Measurements from ENCODE around the gene THAP3.
"Not testable (repeated sequence)": the region's sequence is repeated elsewhere in the genome, so short reads cannot be mapped to it uniquely, and the experiment has no call there.

The THAP3 gene

DNA sequence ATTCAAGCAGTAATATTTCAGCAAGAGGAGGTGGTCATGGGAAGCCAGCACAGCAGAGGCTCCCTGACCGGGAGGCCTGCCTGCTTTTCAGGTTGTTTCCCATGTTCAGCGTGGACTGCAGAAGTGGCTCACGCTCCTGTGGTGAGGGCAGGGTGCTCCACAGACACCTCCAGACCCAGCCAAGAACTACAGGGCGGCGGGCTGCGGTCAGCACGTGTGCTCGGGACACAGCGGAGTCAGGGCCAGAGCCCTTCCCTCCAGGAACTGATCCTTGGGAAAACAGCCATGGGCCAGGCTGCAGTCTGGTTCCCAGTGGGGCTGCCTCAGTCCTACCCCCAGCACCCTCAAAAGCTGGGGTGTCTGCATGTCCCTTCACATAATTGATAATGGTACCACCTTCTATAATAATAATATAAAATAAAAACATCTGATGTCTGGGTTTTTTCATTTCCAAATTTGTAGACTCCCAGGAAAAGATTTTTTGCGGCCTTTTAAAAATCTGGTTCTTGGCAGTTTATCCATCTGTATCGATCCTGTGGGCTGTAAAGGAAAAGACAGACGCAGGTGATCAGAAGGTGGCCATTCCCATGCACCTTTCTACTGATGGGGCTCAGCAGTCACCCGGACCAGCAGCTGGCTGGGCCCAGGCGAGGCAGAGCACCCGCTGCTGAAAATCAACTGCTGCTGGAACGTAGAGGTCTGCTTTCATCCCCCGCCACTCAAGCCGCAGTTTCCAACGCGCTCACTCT lies 10.7 kb downstream of the THAP3 start:
- no peak for DNase-seq (ENCODE audit: low read depth)

DNA sequence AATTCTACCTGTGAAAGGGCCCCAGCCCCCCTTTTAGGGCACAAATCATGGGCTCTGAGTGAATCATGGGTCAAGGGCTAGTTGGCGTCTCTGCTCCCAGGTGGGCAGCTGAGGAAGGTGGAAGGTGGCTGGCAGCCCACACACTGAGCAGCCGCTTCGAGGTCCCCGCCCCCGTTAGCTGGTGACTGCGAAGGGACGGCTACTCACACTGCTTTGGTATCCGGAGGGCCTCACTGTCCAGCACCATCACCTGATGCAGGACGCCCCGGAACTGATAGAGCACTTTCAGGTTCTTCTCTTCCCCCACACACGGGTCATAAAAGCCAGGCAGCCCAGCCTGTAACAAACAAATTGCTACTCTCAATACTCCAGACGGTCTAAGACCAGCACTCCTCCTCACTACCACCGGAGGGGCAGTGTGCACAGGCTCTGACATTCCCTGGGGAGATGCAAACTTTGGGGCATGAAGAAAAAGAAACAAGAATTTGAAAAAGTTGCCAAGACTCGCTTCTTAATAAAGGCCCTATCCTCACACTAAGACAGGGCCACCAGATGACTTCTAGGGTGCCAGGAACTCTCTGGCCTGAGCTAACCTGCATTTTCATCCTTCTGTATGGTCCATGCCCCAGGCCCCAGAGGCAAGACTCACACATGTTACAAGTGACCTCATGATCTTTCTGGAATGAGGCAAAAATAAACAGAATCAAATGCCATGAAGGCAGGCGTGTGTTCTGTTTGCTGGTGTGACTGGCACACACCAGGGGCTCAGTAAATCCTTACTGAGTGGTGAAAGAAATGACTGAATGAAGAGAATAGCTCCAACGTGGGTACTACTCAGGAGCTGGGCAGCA lies 11.5 kb downstream of the THAP3 start:
- no peak for DNase-seq (ENCODE audit: low read depth)

DNA sequence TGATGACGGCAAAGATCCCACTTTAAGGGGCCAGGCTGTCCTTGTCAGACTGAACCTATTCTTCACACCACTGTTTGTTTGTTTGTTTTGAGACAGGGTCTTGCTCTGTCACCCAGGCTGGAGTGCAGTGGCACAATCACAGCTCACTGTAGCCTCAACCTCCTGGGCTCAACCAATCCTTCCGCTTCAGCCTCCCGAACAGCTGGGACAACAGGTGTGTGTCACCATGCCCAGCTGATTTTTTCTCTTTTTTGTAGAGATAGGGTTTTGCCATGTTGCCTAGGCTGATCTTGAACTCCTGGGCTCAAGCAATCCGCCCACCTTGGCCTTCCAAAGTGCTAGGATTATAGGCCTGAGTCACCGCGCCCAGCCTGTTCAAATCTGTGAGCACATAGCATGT lies 12.1 kb downstream of the THAP3 start:
- DNase-seq (ENCODE audit: low read depth): not testable (repeated sequence)

DNA sequence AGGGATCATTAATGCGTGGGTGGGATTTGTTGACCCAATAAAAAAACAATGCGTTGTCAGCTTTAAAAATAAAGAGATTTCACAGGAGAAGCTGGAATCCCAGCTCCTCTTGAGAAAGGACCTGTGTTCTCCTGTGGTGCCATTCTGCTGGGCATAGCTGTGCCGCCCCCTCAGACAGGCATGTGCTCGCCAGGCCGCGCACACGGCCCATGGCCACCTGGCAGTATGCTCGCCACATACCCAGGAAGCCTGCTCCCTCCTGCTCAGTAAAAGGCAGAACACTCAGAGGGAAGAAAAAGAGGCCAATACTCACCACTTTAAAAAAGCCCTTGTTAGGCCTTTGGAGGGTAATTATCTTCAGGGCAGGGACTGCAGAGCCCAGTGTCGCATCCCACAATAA lies 13.1 kb downstream of the THAP3 start:
- no peak for DNase-seq (ENCODE audit: low read depth)

DNA sequence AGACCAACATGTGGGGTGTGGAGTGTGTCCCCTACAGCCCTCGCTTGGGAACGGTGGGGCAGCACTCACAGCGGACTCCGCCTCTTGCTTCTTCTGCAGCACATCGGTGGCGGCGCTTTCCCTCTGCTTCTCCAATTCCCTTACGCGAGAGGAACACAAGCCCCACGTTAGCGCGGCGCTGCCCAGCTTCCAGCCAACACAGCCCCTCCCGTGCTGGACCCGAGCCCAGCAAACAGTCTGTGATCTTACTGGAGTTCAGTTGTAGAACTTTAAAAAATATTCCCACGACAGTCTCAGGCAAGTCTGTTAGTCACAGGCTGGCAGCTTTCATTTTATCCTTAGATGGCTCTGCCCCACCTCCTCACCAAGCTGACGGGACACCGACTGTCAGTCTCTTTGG lies 13.6 kb downstream of the THAP3 start:
- no peak for DNase-seq (ENCODE audit: low read depth)

DNA sequence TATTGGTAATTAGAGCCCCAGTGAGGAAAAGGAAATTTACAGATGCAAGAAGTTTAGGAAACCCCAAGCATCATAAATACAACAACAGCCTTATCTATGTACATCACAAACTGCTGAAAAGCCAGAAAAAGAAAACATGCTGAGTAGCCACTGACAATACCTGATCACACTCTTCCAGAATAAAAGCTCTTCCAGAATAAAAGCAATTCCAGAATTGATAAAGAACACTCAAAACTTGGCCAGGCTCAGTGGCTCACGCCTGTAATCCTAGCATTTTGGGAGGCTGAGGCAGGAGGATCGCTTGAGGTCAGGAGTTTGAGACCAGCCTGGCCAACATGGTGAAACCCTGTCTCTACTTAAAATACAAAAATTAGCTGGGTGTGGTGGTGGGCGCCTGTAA lies 16.2 kb downstream of the THAP3 start:
- DNase-seq (ENCODE audit: low read depth): not testable (repeated sequence)

DNA sequence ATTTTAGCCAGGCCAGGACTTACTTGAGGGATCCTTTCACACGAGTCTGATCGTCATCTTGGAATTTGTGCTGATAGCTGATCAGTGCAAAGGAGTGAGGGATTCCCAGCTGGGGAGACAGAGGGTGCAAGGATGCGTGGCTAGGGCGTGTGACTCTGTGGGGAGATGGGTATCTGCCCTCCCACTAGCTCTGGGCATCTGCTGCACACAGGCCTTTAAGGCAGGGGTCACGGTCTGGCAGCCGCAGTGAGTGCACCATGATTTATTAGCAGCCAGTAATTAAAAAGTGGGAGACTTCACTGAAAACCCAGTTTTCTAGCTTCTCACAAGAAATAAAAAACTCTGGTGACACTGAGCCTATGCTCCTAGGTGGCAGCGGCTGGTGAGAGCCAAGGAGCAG lies 20.4 kb downstream of the THAP3 start:
- DNase-seq (ENCODE audit: low read depth): no peak

DNA sequence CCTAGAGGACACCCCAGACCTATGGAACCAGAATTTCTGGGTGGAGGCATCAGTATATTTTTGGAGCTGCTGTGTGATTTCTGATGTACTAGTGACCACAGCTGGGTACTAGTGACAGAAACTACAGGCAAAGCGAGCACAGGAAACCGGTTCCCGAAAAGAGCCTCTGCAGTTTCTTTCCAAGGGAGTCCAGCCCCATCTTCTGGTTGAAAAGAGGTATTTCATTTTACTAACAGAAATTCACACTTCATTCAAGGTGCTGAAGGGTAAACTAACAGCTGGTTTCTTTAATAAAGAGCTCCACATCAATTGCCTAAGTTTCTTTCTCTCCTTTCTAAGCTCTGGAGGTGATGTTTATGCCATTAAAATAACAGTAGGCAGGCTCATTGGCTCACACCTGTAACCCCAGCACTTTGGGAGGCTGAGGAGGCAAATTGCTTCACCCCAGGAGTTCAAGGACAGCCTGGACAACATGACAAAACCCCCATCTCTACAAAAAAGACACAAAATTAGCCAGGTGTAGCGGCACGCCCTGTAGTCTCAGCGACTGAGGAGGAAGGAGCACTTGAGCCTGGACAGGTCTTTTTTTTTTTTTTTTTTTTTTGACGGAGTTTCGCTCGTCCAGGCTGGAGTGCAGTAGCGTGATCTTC lies 22.0 kb downstream of the THAP3 start:
- DNase-seq (ENCODE audit: low read depth): no peak

DNA sequence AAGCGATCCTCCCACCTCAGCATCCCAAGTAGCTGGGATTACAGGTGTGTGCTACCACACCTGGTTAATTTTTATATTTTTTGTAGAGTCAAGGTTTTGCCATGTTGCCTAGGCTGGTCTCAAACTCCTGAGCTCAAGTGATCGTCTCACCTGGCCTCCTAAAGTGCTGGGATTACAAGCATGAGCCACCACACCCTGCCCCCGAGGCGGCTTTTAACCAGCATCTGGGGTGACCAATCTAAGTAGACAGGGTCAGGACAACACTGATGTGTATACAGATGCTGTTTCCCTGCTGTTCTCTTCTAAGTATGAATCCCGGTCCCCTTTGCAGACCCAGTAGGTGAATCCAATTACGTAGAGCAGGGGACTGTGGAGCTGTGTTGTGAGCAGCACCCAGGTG lies 23.9 kb downstream of the THAP3 start:
- no peak for DNase-seq (ENCODE audit: low read depth)

DNA sequence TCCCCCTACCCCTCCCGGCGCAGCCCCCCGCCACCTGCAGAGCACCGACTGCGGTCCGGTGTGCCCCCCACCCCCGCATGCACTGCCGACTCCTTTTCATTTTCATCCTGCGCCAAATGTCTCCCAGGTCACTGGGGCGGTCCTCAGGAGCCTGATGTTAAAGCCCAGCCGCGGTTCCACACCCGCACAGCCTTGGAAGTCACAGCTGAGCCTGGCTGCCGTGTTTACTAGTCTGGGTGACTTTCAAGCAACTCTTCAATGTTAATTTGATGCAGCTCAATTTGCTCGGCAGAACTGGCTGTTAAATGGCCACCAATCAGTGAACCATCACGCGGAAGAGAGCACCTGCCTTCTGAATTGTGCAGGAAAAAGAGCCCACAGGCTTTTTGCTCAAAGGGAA lies 27.2 kb downstream of the THAP3 start:
- DNase-seq (ENCODE audit: low read depth): no peak

DNA sequence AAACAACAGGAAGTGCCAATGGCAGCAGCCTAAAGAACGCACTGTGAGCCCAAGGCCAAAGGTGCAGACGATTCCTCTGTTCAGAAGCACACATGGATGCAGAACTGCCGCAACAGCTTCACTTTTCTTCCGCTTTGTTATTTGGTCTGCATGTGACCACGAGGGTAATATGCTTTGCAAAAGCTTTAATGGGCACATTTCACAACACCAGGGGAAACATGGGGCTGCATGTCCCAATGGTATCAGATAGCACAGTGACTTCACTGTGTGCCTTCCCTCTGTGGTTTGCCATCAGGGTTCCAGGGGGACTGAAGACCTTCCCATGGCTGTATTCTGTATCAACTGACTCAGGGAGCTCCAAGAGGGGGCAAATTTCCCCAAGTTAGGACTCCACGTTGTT lies 28.3 kb downstream of the THAP3 start:
- DNase-seq (ENCODE audit: low read depth): no peak

DNA sequence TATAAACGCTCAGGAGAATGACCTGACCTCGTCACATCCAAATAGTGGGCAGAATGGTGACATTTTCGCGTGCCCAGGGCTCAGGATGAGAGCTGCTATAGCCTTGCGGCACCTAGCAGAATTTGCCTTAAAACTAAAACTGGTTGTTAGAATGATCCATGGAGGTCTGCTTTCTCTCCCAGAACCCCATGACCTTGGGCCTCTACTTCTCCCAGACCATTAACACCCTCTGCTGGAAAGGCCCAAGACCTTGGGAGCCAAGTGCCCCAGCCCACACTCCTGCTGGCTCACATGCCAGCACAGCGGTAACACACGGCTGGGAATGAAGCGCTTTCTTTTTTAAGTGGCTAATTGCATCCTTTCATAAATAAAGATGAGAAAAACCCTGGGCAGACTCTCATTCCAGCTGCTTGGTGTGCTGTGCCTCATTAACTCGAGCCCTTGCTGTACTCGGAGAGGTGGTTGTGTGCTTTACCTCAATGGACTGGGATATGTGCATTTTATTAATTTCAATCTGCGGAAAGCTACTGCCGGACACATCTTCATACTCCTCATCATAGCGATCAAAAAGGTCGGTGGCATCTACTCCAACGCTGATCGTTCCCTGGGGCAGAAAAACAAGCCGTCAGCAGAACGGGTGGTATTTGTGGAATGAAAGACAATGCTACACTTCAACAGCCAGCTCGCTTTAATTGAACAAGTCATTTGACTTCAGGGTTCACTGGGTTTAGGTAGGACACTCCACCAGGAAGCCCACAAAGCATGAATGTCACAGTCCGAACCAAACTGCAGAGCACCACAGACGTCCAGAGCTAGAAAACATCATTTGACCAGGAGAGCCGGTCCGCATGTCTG lies 29.0 kb downstream of the THAP3 start:
- DNase-seq (ENCODE audit: low read depth): no peak

DNA sequence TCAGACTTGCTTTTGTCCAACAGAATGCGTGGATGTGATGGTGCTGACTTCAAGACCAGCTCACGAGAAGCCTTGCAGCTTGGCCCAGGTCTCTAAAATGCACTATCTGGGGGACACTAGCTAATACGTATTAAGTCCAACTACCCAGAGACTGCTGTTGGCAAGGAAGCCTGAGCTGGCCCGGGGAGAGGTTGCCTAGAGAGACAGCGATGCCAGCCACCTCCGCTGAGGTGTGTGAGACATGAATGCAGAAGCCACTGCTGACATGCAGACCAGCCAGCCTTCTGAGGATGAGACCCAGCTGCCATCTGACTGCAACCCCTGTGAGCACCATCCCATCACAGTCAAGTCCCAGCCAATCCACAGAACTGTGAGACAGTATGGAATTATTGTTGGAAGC lies 32.5 kb downstream of the THAP3 start:
- no peak for DNase-seq (ENCODE audit: low read depth)

DNA sequence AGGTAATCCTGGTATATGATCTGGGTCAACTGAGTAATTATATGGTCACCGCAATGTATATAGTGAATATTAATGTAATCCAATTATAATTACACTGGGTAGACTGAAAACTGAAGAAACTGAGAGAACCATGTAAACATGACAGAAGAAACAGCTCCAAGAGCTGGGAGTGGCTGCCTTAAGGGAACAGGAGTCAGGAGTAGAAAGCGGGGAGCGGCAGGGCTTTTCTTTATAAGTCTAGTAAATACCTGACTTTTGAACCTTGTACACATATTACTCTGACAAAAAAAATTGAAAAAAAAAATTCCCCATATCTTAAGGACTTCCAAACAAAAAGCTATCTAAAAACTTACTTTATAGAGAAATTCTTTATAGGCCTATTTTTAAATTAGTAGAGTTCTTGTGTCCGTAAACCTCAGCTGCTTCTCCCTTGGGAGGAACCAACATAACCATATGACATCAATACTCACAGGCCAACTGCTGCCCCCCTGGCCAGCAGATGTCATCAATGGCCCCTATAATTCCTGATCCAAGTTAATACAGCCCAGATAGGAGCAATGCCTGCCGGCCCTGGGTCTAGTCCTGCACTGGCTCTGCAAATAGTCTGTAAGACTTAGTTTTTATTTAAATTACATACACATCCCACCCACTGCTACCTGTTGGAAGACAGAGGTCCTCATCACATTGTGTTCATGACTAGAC lies 33.8 kb downstream of the THAP3 start:
- DNase-seq (ENCODE audit: low read depth): no peak

DNA sequence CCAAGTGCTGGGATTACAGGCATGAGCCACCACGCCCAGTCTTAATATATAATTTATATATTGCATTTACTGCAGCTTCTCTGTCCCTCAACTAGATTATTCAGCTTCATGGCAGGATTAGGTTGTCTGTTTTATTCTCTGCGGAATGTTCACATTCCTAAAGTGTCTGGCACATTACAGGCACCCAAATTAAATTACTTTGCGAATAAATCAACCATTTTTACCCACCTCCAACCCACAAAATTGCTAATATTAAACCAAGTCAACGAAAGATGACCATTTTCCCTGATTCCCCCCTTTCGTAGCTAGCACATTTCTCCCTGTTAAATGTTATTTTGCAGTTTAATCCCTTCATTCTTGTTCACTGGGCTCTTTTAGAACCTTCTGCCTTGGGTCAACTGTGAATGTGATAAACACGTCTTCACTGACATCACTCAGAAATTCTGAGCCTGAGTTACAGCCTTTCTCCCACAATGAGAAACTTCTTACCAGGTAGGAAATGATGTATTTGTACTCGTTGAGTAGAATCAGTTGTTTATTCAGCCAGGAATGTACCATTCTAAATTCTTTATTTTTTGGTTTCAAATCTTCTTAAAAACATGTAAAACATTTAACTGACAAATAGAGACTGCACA lies 35.9 kb downstream of the THAP3 start:
- DNase-seq (ENCODE audit: low read depth): no peak

DNA sequence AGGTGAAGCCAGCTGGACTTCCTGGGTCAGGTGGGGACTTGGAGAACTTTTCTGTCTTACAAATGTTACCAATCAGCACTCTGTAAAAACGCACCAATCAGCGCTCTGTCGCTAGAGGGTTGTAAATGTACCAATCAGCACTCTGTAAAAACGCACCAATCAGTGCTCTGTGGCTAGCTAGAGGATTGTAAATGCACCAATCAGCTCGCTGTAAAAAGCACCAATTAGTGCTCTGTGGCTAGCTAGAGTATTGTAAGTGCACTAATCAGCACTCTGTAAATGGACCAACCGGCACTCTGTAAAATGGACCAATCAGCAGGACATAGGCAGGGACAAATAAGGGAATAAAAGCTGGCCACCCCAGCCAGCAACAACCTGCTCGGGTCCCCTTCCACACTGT lies 37.8 kb downstream of the THAP3 start:
- not testable (repeated sequence) for DNase-seq (ENCODE audit: low read depth)

DNA sequence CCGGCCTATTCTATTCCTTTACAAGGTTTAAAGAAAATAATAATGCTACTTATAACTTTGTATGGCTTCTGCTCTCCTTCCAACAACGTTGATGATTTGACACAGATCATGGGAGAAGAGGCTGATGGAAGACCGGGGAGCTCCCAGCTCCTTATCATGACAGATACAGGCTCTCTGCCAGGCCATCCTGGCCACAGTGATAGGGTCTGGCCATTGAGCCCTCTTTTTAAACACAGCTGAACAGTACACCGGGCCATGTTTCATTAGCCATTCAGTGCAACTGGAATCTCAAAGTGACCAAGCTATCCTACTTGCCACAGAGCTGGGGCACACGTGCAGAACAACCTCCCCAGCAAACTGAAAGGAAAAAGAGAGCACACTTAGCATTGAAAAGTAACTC lies 42.0 kb downstream of the THAP3 start:
- DNase-seq (ENCODE audit: low read depth): no peak

DNA sequence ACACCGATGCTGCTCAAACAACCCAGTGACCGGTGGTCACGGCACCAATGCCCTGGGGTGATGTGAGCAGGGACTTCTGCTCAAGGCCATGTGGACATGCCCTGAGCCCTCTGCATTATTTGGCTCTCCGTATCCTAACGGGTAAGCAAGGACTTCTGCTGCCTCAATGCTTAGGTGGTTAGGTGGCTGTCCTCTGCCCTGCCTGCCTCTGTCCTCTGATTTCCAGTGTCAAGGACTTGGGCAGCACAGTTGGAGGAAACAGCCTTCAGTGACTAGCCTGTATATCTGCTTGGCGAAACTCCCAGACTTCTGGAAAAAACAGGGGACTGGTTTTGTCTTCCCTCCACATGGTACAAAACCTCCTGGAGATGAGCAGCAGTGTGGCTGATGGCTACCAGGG lies 42.5 kb downstream of the THAP3 start:
- DNase-seq (ENCODE audit: low read depth): no peak

DNA sequence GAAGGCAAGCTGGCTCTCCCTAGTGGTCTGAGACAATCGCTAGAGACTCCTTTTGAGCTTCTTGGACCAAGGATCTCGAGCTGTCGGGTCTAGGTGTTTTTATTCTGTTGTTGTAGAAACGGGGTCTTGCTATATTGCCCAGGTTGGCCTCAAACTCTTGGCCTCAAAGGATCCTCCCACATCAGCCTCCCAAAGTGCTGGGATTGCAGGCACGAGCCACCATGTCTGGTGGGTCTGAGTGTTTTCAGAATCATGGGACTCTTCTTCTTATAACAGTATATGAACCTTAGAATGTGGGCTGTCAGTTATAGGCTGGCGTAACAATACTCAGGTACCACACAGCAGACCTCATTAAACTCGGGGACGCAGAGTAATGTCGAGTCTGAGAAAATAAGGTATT lies 43.8 kb downstream of the THAP3 start:
- DNase-seq (ENCODE audit: low read depth): no peak

DNA sequence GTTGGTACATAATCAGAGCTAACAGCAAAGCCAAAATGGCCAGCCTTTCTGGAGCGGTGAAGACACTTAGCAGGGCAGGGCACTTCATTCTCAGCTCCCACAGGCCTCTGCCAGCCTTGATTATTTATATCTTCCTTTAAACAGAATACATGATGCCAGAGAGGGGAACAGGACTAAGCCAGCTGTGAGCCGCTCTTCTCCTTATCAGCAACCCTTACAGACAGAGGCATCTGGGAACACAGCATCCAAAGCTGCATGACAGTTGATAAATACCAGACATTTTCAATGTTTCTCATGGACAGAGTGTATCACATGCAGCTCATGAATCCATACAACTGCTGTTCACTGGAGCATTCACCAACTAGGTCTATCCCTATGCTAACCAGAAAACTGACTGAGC lies 47.9 kb downstream of the THAP3 start:
- DNase-seq (ENCODE audit: low read depth): no peak

DNA sequence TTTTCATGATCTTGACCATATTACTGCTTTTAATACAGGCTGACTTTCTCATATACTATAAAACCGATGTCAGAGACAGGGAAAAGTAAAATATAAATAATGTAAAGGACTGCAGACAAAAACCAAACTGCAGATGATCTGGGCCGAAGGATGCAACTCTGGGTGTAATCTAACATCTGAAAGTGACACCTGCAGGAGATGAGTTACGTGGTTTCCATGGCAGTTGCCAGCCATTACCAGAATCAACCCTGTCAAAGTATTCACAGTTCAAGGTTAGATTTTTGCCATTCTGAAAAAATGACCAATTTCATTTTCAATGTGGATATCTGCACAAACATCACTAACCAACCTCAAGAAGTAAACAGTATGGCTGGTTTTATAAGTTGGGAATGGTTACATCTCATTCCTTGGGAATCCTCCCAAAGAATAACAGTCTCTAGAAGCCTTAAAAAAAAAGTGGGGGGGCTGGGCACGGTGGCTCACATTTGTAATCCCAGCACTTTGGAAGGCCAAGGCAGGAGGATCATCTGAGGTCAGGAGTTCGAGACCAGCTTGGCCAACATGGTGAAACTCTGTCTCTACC lies 49.2 kb downstream of the THAP3 start:
- DNase-seq (ENCODE audit: low read depth): no peak

Measured in HS-27A (cell line).